GM19452 (cell line): ENCODE measurements around the gene WWOX.
"Not testable (repeated sequence)": the region's sequence is repeated elsewhere in the genome, so short reads cannot be mapped to it uniquely, and the experiment has no call there.

Experiments
- ATAC-seq: cut with Tn5 transposase; IDR thresholded peaks from one replicate; pipeline ENCODE4 v1.9.1; 2021; ENCODE audit not compliant: unreplicated experiment

The WWOX gene

GRCh38 chr16:78592111-78592510, 492.7 kb downstream of the WWOX start:
- no peak for ATAC-seq

GRCh38 chr16:78593352-78593751, 493.9 kb downstream of the WWOX start:
- no peak for ATAC-seq

- ATAC-seq, result no peak
Measured at GRCh38 chr16:78594191-78594590, 494.7 kb downstream of the WWOX start.

GRCh38 chr16:78596348-78596995, 497.0 kb downstream of the WWOX start:
- no peak for ATAC-seq

GRCh38 chr16:78596996-78597422, 497.6 kb downstream of the WWOX start:
- ATAC-seq, result no peak

GRCh38 chr16:78597809-78598570, 498.5 kb downstream of the WWOX start:
- ATAC-seq, result no peak

- ATAC-seq, result no peak
Measured at GRCh38 chr16:78599271-78599670, 499.8 kb downstream of the WWOX start.

- not testable (repeated sequence) for ATAC-seq
Measured at GRCh38 chr16:78604423-78605062, 505.1 kb downstream of the WWOX start.

- no peak for ATAC-seq
Measured at GRCh38 chr16:78605548-78606101, 506.2 kb downstream of the WWOX start.

- ATAC-seq, result no peak
Measured at GRCh38 chr16:78606545-78606944, 507.1 kb downstream of the WWOX start.

- no peak for ATAC-seq
Measured at GRCh38 chr16:78607022-78607421, 507.6 kb downstream of the WWOX start.

- ATAC-seq, result no peak
Measured at GRCh38 chr16:78607465-78607864, 508.0 kb downstream of the WWOX start.

GRCh38 chr16:78608305-78608776, 508.9 kb downstream of the WWOX start:
- no peak for ATAC-seq

GRCh38 chr16:78609402-78610274, 510.2 kb downstream of the WWOX start:
- no peak for ATAC-seq

GRCh38 chr16:78611318-78611717, 511.9 kb downstream of the WWOX start:
- no peak for ATAC-seq

GRCh38 chr16:78619811-78620210, 520.4 kb downstream of the WWOX start:
- ATAC-seq, result no peak

- no peak for ATAC-seq
Measured at GRCh38 chr16:78620291-78620690, 520.8 kb downstream of the WWOX start.

- no peak for ATAC-seq
Measured at GRCh38 chr16:78623796-78624195, 524.3 kb downstream of the WWOX start.

GRCh38 chr16:78624366-78624765, 524.9 kb downstream of the WWOX start:
- ATAC-seq, result no peak

- ATAC-seq, result no peak
Measured at GRCh38 chr16:78628461-78629045, 529.1 kb downstream of the WWOX start.
